Pancreas (tissue), 10 donors: Measurements from ENCODE around the gene ATP9A. TPM values are rescaled to one million over a fixed set of nuclear protein-coding genes. Genes with fewer than 3 reads are reported as not detected.
A peak's percentile ranks its signal among the peaks of the same experiment; 100 is the strongest.
"Not testable (repeated sequence)": the region's sequence is repeated elsewhere in the genome, so short reads cannot be mapped to it uniquely, and the experiment has no call there.

Experiments
- ATAC-seq, 4 donors: fragments of 200-7000 bp; cut with Tn5 transposase; one replicate each; pipeline versions ENCODE4 v1.8.0 to v1.9.1; 2020; ENCODE audit warnings: mild to moderate bottlenecking in 4 of 4, moderate library complexity in 4 of 4
- DNase-seq, 6 donors: peaks; one replicate each; pipeline ENCODE4 v3.0.0-alpha.2; 2020
- FAIRE-seq: peaks from 2 replicates; lab custom pipeline; 2012; peaks lifted over from hg19 to GRCh38; lab: Jason Lieb, UNC
- H3K27ac ChIP-seq, 4 donors: fragments of 200-600 bp; sonication (generic); 1 replicate in 3 of 4; 2 replicates in 1 of 4; pipeline versions ENCODE4 v1.5.0 to v1.8.0; 2020
- H3K27me3 ChIP-seq, 4 donors: fragments of 200-600 bp; one replicate each; pipeline ENCODE4 v1.8.0; 2021
- H3K36me3 ChIP-seq, 3 donors: fragments of 200-600 bp; sonication (generic) in 1 of 3; one replicate each; pipeline versions ENCODE4 v1.5.0 to v1.8.0; 2020 to 2021
- H3K4me1 ChIP-seq, 3 donors: fragments of 200-600 bp; one replicate each; pipeline ENCODE4 v1.8.0; 2021
- H3K4me3 ChIP-seq, 4 donors: fragments of 200-600 bp; sonication (generic) in 2 of 4; one replicate each; pipeline versions ENCODE4 v1.5.0 to v1.8.0; 2020 to 2021
- H3K9me3 ChIP-seq, 4 donors: fragments of 200-600 bp; one replicate each; pipeline ENCODE4 v1.8.0; 2021
- CTCF ChIP-seq, 4 donors: fragments of 200-600 bp; sonication (generic) in 3 of 4; IDR thresholded peaks; one replicate each; pipeline versions ENCODE4 v1.5.0 to v1.8.0; 2021; ENCODE audit warnings: antibody characterized with exemption in 4 of 4
- WGBS, 2 donors: extraction: QIAGEN DNeasy Blood & Tissue Kit; methylation state at CpG; one replicate each; pipeline ENCODE4 v1.1.7; 2013; 5-methylcytosine and 5-hydroxymethylcytosine counted together
- intact Hi-C, 3 donors: fragments of 100-400 bp; cut with DNase I; formaldehyde crosslinking; loops; one replicate each; pipeline versions ENCODE4 v1.11.1 to v1.14.2; 2022
- polyA plus RNA-seq, 2 donors: library from polyadenylated mRNA; stranded (reverse); fragments of 200-250 nt; gene quantifications; one replicate each; pipeline ENCODE4 v1.2.3, GENCODE V29; 2013
- total RNA-seq, 6 donors: library from RNA; stranded (reverse); fragmentation: NEBNext Ultra II Directional in 4 of 6; extraction: Animal tissue kit (Norgen Biotek cat#: 25700) in 4 of 6; gene quantifications; one replicate each; pipeline versions ENCODE4 v1.2.1 to v1.2.4, GENCODE V29; 2021 to 2023
- donor health status: healthy with polysubstance abuse.
- donor health status: DM: no; HTN: no; CAD: no; lungs with moderate emphysema.
- donor health status: DM: no; HTN: no; CAD: no.
- donor health status: control.
- donor health status: control.
- donor health status: Bipolar disorder and iron deficiency.
- donor health status: DM: yes; HTN: yes; CAD: no.
- donor health status: DM: no; HTN: no; CAD: no.
- donor health status: DM: no; HTN: no; CAD: no.
- donor health status: DM: yes; HTN: yes; CAD: no.

ATP9A gene
- total and polyA plus RNA-seq, 8 donors, result 5.8 to 41.0 (median 20.0) TPM

- DNase-seq (no peak), ATAC-seq (peak in 3 of 4 donors; percentile 1 to 15 (median 9)), FAIRE-seq (no peak)
- Histone ChIP-seq H3K27ac (peak overlapping the region in 3 of 4 donors; percentile 51 to 90 (median 86)), H3K4me1 (peaks cover 11 to 44% (median 12%) of the 10 kb centered on the region in 3 donors), H3K4me3 (no peak overlapping the region), H3K36me3 (no peaks in the 10 kb centered on the region), H3K9me3 (no peaks in the 10 kb centered on the region), H3K27me3 (no peaks in the 10 kb centered on the region)
- no peak for TF ChIP-seq CTCF (IDR thresholded peaks at IDR 0.05)
- intact Hi-C loops, result no loop called here
- WGBS, 2 donors, result 32 to 44% methylated on average over 1 of the region's 1 CpG
Measured at GRCh38 chr20:51749674-51750036, 18.5 kb downstream of the ATP9A start.

GRCh38 chr20:51747182-51747911, 20.8 kb downstream of the ATP9A start:
- Histone ChIP-seq H3K4me3 (no peak overlapping the region), H3K4me1 (peaks cover 16 to 53% (median 19%) of the 10 kb centered on the region in 3 donors), H3K27ac (peak overlapping the region in 1 of 4 donors; percentile 23), H3K36me3 (no peaks in the 10 kb centered on the region), H3K27me3 (no peaks in the 10 kb centered on the region), H3K9me3 (no peaks in the 10 kb centered on the region)
- TF ChIP-seq CTCF (IDR thresholded peaks at IDR 0.05), result no peak
- WGBS, 2 donors, result 79 to 80% methylated on average over 7 of the region's 7 CpGs
- no peak for FAIRE-seq
- no peak for ATAC-seq
- DNase-seq, result no peak
- intact Hi-C loops, result no loop called here

GRCh38 chr20:51745804-51746203, 22.4 kb downstream of the ATP9A start:
- no peak for FAIRE-seq
- WGBS, 2 donors, result 95 to 96% methylated on average over 3 of the region's 3 CpGs

GRCh38 chr20:51740838-51741237, 27.4 kb downstream of the ATP9A start:
- TF ChIP-seq CTCF (IDR thresholded peaks at IDR 0.05), result no peak
- H3K27ac ChIP-seq, result no peak overlapping the region
- no peaks in the 10 kb centered on the region for H3K9me3 ChIP-seq
- no peaks in the 10 kb centered on the region for H3K36me3 ChIP-seq
- WGBS, 2 donors, result 94 to 96% methylated on average over 3 of the region's 3 CpGs
- ATAC-seq (no peak), FAIRE-seq (no peak), DNase-seq (no peak)
- peaks cover 5 to 28% (median 7%) of the 10 kb centered on the region in 3 donors for H3K4me1 ChIP-seq
- no peak overlapping the region for H3K4me3 ChIP-seq
- intact Hi-C loops, result no loop called here
- H3K27me3 ChIP-seq, result no peaks in the 10 kb centered on the region

More at GRCh38 chr20:51745804-51746203, 22.4 kb downstream of the ATP9A start:
- no peak for TF ChIP-seq CTCF (IDR thresholded peaks at IDR 0.05)
- Histone ChIP-seq H3K9me3 (no peaks in the 10 kb centered on the region), H3K27me3 (no peaks in the 10 kb centered on the region), H3K27ac (peak overlapping the region in 2 of 4 donors; percentile 7 to 93), H3K4me1 (peaks cover 16 to 48% (median 19%) of the 10 kb centered on the region in 3 donors), H3K36me3 (no peaks in the 10 kb centered on the region), H3K4me3 (no peak overlapping the region)
- DNase-seq (no peak), ATAC-seq (no peak)
- intact Hi-C loops, result no loop called here

GRCh38 chr20:51740308-51740707, 27.9 kb downstream of the ATP9A start:
- H3K36me3 ChIP-seq, intact Hi-C loops, H3K4me3 ChIP-seq, H3K9me3 ChIP-seq, FAIRE-seq, H3K27me3 ChIP-seq, ATAC-seq, DNase-seq, H3K27ac ChIP-seq: not testable (repeated sequence)
- H3K4me1 ChIP-seq, result peaks cover 5 to 28% (median 7%) of the 10 kb centered on the region in 3 donors
- WGBS, 2 donors, result 98 to 99% methylated on average over 7 of the region's 7 CpGs
